IMR-90 (cell line): ENCODE results near the gene KYAT1.

Experiments used
- CEBPB ChIP-seq: IDR thresholded peaks from 2 replicates; pipeline ENCODE4 v1.6.1; 2012; ENCODE audit warnings: low read depth, low read length, improper control_type of control experiment
- CHD1 ChIP-seq: IDR thresholded peaks from 2 replicates; pipeline ENCODE4 v1.6.1; 2012; ENCODE audit warnings: low read depth, low read length, improper control_type of control experiment
- CTCF ChIP-seq: conservative IDR thresholded peaks from 2 replicates; pipeline ENCODE4 v1.5.1; 2012; ENCODE audit warnings: mild to moderate bottlenecking, low read depth, low read length, improper control_type of control experiment
- MXI1 ChIP-seq: IDR thresholded peaks from 2 replicates; pipeline ENCODE4 v1.6.1; 2012; ENCODE audit warnings: low read depth, mild to moderate bottlenecking, low read length, moderate library complexity, borderline replicate concordance
- POLR2A ChIP-seq: IDR thresholded peaks from 2 replicates; pipeline ENCODE4 v1.6.1; 2012; ENCODE audit warnings: mild to moderate bottlenecking, low read depth, low read length

- no peak for TF ChIP-seq CTCF
- TF ChIP-seq POLR2A: no peak
- no peak for TF ChIP-seq CHD1
- TF ChIP-seq MXI1: no peak
- TF ChIP-seq CEBPB: no peak
Measured at GRCh38 chr9:128913048-128913900, 31.5 kb upstream of the KYAT1 start.
